ENCODE measurements around the gene MTR.

MTR gene

GRCh38 chr1:236913371-236914037, 118.4 kb downstream of the MTR start:
- DNase-seq = no peak

- DNase-seq = no peak
Measured at GRCh38 chr1:236914375-236914774, 119.3 kb downstream of the MTR start.

- DNase-seq = no peak
Measured at GRCh38 chr1:236916131-236916800, 121.2 kb downstream of the MTR start.

- no peak for DNase-seq
Measured at GRCh38 chr1:236917448-236917847, 122.4 kb downstream of the MTR start.

- DNase-seq = no peak
Measured at GRCh38 chr1:236920286-236920894, 125.3 kb downstream of the MTR start.

GRCh38 chr1:236921610-236922009, 126.5 kb downstream of the MTR start:
- no peak for DNase-seq

- no peak for DNase-seq
Measured at GRCh38 chr1:236922190-236922589, 127.1 kb downstream of the MTR start.

GRCh38 chr1:236925386-236925785, 130.3 kb downstream of the MTR start:
- DNase-seq = no peak

GRCh38 chr1:236930503-236930902, 135.4 kb downstream of the MTR start:
- no peak for DNase-seq

GRCh38 chr1:236938760-236939159, 143.7 kb downstream of the MTR start:
- no peak for DNase-seq

GRCh38 chr1:236942431-236942830, 147.3 kb downstream of the MTR start:
- no peak for DNase-seq

GRCh38 chr1:236944556-236944955, 149.5 kb downstream of the MTR start:
- DNase-seq = no peak

- no peak for DNase-seq
Measured at GRCh38 chr1:236945002-236945401, 149.9 kb downstream of the MTR start.

GRCh38 chr1:236947794-236948193, 152.7 kb downstream of the MTR start:
- no peak for DNase-seq

- DNase-seq = no peak
Measured at GRCh38 chr1:236948381-236948780, 153.3 kb downstream of the MTR start.

GRCh38 chr1:236948996-236949395, 153.9 kb downstream of the MTR start:
- DNase-seq = no peak

- DNase-seq = no peak
Measured at GRCh38 chr1:236950365-236950764, 155.3 kb downstream of the MTR start.

GRCh38 chr1:236951672-236952071, 156.6 kb downstream of the MTR start:
- no peak for DNase-seq

GRCh38 chr1:236952246-236953003, 157.3 kb downstream of the MTR start:
- DNase-seq = no peak

- DNase-seq = no peak
Measured at GRCh38 chr1:236953151-236953700, 158.1 kb downstream of the MTR start.

Measured in NCI-H1092 treated with DMSO at 0.1 percent for 48 hours (cell line).